Measurements from ENCODE around the gene GRP.

The GRP gene

DNA sequence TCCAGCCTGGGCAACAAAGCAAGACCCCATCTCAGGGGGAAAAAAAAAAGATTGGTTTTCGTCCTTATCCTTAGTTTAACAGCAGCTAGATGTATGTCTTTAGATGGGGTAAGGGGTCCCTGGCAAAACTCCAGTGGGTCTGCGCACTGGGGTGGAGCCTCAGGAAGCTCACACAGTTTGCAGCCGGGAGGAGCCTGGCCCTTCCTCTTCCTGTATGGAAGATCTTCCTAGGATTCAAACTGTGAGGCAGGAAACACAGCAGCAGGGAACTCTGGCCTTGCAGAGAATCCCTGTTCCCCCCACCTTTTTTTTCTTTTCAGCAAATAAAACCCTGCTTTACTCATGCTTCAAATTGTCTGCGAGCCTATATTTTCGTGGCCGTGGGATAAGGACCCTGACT, 12.5 kb upstream of the GRP start:
- Histone ChIP-seq H3K4me1 (ENCODE audit: low read depth, poor library complexity, severe bottlenecking) (no peaks in the 10 kb centered on the region), H3K4me2 (no peak overlapping the region), H3K4me3 (IDR thresholded peaks at IDR 0.05; ENCODE audit: insufficient read depth, low read depth, low read length) (no peak overlapping the region), H4K20me1 (ENCODE audit: insufficient read depth) (no peaks in the 10 kb centered on the region), H3K9ac (no peak overlapping the region), H3K27me3 (ENCODE audit: insufficient read depth, low read depth) (no peaks in the 10 kb centered on the region), H3K36me3 (ENCODE audit: insufficient read depth) (no peaks in the 10 kb centered on the region), H3K27ac (no peak overlapping the region), H3K79me2 (ENCODE audit: insufficient read depth, low read depth) (no peaks in the 10 kb centered on the region), H2AFZ (ENCODE audit: low read depth) (no peak overlapping the region)
- TF ChIP-seq, protein P1, sequence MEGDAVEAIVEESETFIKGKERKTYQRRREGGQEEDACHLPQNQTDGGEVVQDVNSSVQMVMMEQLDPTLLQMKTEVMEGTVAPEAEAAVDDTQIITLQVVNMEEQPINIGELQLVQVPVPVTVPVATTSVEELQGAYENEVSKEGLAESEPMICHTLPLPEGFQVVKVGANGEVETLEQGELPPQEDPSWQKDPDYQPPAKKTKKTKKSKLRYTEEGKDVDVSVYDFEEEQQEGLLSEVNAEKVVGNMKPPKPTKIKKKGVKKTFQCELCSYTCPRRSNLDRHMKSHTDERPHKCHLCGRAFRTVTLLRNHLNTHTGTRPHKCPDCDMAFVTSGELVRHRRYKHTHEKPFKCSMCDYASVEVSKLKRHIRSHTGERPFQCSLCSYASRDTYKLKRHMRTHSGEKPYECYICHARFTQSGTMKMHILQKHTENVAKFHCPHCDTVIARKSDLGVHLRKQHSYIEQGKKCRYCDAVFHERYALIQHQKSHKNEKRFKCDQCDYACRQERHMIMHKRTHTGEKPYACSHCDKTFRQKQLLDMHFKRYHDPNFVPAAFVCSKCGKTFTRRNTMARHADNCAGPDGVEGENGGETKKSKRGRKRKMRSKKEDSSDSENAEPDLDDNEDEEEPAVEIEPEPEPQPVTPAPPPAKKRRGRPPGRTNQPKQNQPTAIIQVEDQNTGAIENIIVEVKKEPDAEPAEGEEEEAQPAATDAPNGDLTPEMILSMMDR (conservative IDR thresholded peaks at IDR 0.05; ENCODE audit: low read depth, low read length) = no peak

DNA sequence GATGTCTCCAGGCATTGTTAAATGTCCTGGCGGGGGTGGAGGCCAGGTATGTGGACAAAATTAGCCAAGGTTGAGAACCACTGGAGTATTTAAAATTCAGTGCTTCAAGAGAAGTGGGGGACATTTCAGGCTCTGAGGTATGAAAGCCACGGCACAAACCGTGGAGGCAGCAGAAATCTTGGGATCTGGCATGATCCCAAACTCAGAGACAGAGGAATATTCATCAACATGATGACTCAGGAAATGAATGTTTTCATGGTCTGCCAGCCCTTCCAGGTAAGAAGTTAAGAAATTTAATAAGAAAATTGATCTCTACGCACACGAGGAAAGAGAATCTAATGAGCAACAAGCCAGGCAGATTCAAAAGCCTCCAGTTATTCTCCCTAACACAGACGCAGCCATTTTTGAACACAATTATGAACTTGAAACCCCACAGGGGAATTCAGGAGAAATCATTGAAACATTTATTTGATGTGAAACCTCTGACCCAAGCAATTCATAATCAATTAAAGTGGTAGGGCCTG, 11.3 kb upstream of the GRP start:
- Histone ChIP-seq H4K20me1 (ENCODE audit: insufficient read depth) (no peaks in the 10 kb centered on the region), H3K27me3 (ENCODE audit: insufficient read depth, low read depth) (no peaks in the 10 kb centered on the region), H3K27ac (no peak overlapping the region), H3K9ac (no peak overlapping the region), H3K79me2 (ENCODE audit: insufficient read depth, low read depth) (no peaks in the 10 kb centered on the region), H3K36me3 (ENCODE audit: insufficient read depth) (no peaks in the 10 kb centered on the region), H3K4me1 (ENCODE audit: low read depth, poor library complexity, severe bottlenecking) (no peaks in the 10 kb centered on the region), H3K4me2 (no peak overlapping the region), H3K4me3 (IDR thresholded peaks at IDR 0.05; ENCODE audit: insufficient read depth, low read depth, low read length) (no peak overlapping the region), H2AFZ (ENCODE audit: low read depth) (no peak overlapping the region)
- TF ChIP-seq, protein P1 (conservative IDR thresholded peaks at IDR 0.05; ENCODE audit: low read depth, low read length) = no peak

DNA sequence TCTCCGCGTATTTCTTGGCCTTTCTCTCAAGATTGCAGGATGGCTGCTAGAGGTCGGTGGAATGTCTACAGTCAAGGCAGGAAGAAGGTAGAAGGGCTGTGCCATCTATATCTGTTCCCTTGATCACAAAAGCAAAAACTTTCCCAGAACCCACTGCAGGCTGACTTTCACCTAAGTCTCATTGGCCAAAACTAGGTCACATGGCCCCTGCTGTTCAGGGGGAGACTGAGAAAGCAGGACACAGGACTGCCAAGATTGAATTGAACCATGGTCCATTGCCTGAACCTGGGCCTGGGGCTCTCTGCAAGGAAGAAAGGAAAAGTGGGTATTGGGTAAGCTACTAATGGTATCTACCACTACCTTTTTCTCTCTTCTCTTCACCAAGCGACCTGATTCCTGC, 9.7 kb upstream of the GRP start:
- Histone ChIP-seq H2AFZ (ENCODE audit: low read depth) (no peak overlapping the region), H3K9ac (no peak overlapping the region), H3K27me3 (ENCODE audit: insufficient read depth, low read depth) (no peaks in the 10 kb centered on the region), H4K20me1 (ENCODE audit: insufficient read depth) (no peaks in the 10 kb centered on the region), H3K79me2 (ENCODE audit: insufficient read depth, low read depth) (no peaks in the 10 kb centered on the region), H3K4me2 (no peak overlapping the region), H3K36me3 (ENCODE audit: insufficient read depth) (no peaks in the 10 kb centered on the region), H3K4me1 (ENCODE audit: low read depth, poor library complexity, severe bottlenecking) (no peaks in the 10 kb centered on the region), H3K4me3 (IDR thresholded peaks at IDR 0.05; ENCODE audit: insufficient read depth, low read depth, low read length) (no peak overlapping the region), H3K27ac (no peak overlapping the region)
- TF ChIP-seq, protein P1 (conservative IDR thresholded peaks at IDR 0.05; ENCODE audit: low read depth, low read length) = no peak

DNA sequence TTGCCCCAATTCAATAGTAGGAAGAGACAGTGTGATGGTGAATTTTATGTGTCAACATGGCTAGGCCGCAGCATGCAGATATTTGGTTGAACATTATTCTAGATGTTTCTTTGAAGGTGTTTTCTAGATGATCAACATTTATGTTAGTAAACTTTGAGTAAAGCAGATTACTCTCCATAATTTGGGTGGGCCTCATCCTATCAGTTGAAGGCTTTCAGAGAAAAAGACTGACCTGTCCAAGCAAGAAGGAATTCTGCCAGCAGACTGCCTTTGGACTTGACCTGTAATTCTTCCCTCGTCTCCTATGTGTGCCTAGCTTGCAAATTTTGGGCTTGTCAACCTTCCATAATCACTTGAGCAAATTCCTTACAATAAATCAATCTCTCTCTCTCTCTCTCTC, 8.3 kb upstream of the GRP start:
- H3K4me2 ChIP-seq = no peak overlapping the region
- TF ChIP-seq, protein P1 (conservative IDR thresholded peaks at IDR 0.05; ENCODE audit: low read depth, low read length) = no peak
- no peaks in the 10 kb centered on the region for H3K79me2 ChIP-seq (ENCODE audit: insufficient read depth, low read depth)
- H2AFZ ChIP-seq (ENCODE audit: low read depth) = no peak overlapping the region
- no peaks in the 10 kb centered on the region for H4K20me1 ChIP-seq (ENCODE audit: insufficient read depth)
- no peaks in the 10 kb centered on the region for H3K36me3 ChIP-seq (ENCODE audit: insufficient read depth)
- H3K27ac ChIP-seq = no peak overlapping the region
- H3K9ac ChIP-seq = no peak overlapping the region
- no peaks in the 10 kb centered on the region for H3K27me3 ChIP-seq (ENCODE audit: insufficient read depth, low read depth)
- H3K4me1 ChIP-seq (ENCODE audit: low read depth, poor library complexity, severe bottlenecking) = no peaks in the 10 kb centered on the region
- no peak overlapping the region for H3K4me3 ChIP-seq (IDR thresholded peaks at IDR 0.05; ENCODE audit: insufficient read depth, low read depth, low read length)
